Neuronal stem cell (in vitro differentiated cells): Measurements from ENCODE around the gene ZBTB49.

ENCODE experiments used
- DNase-seq: peaks from one replicate; pipeline ENCODE4 v3.0.0-alpha.2; 2013; ENCODE audit warnings: low spot score
- H2AFZ ChIP-seq: one replicate; pipeline ENCODE4 v1.6.1; 2013; ENCODE audit warnings: mild to moderate bottlenecking, low read length, inconsistent platforms
- H2AK5ac ChIP-seq: 2 replicates; pipeline ENCODE4 v1.6.1; 2013; ENCODE audit warnings: low read depth, mild to moderate bottlenecking, inconsistent platforms, low read length, moderate library complexity, mixed read lengths
- H2BK120ac ChIP-seq: 2 replicates; pipeline ENCODE4 v1.6.1; 2013; ENCODE audit warnings: low read depth, mild to moderate bottlenecking, inconsistent platforms, low read length, moderate library complexity, mixed read lengths
- H2BK12ac ChIP-seq: one replicate; pipeline ENCODE4 v1.6.1; 2013; ENCODE audit warnings: low read length, inconsistent platforms
- H2BK15ac ChIP-seq: 2 replicates; pipeline ENCODE4 v1.6.1; 2013; ENCODE audit warnings: mild to moderate bottlenecking, low read length, inconsistent platforms, mixed read lengths
- H2BK5ac ChIP-seq: one replicate; pipeline ENCODE4 v1.6.1; 2013; ENCODE audit warnings: inconsistent platforms, mild to moderate bottlenecking, low read length, moderate library complexity
- H3K14ac ChIP-seq: one replicate; pipeline ENCODE4 v1.6.1; 2013; ENCODE audit warnings: low read length, inconsistent platforms
- H3K18ac ChIP-seq: 2 replicates; pipeline ENCODE4 v1.6.1; 2013; ENCODE audit warnings: low read length, inconsistent platforms
- H3K23ac ChIP-seq: 2 replicates; pipeline ENCODE4 v1.6.1; 2013; ENCODE audit warnings: low read depth, mild to moderate bottlenecking, mixed read lengths, low read length, inconsistent platforms; ENCODE audit not compliant: poor library complexity
- H3K27ac ChIP-seq: replicated peaks from 3 replicates; pipeline ENCODE4 v1.5.1; 2013; ENCODE audit warnings: low read length, inconsistent platforms
- H3K27me3 ChIP-seq, 3 experiments: 2 replicates each; pipeline ENCODE4 v1.6.1; 2013; ENCODE audit warnings: low read length in 3 of 3, mild to moderate bottlenecking in 2 of 3, inconsistent platforms in 1 of 3, low read depth in 1 of 3, mixed read lengths in 1 of 3, moderate library complexity in 1 of 3; ENCODE audit not compliant: control insufficient read depth in 3 of 3, insufficient read depth in 3 of 3
- H3K36me3 ChIP-seq, 2 donors: replicated peaks in 1 of 2; 2 replicates each; pipeline ENCODE4 v1.6.1; 2013; ENCODE audit warnings: low read length in 2 of 2; ENCODE audit not compliant: control insufficient read depth in 2 of 2, insufficient read depth in 2 of 2
- H3K4ac ChIP-seq: 2 replicates; pipeline ENCODE4 v1.6.1; 2013; ENCODE audit warnings: inconsistent platforms, mild to moderate bottlenecking, low read length, moderate library complexity
- H3K4me1 ChIP-seq, 2 donors: 1 replicate in 1 of 2; 2 replicates in 1 of 2; pipeline ENCODE4 v1.6.1; 2013; ENCODE audit warnings: low read length in 2 of 2, low read depth in 1 of 2; ENCODE audit not compliant: control insufficient read depth in 2 of 2, insufficient read depth in 1 of 2
- H3K4me2 ChIP-seq: one replicate; pipeline ENCODE4 v1.6.1; 2013; ENCODE audit warnings: mild to moderate bottlenecking, low read length, inconsistent platforms; ENCODE audit not compliant: insufficient read depth, poor library complexity, severe bottlenecking
- H3K4me3 ChIP-seq, 2 donors: 2 replicates each; pipeline ENCODE4 v1.5.1; 2013; ENCODE audit warnings: low read length in 2 of 2, mild to moderate bottlenecking in 2 of 2, inconsistent platforms in 1 of 2, moderate library complexity in 1 of 2
- H3K79me1 ChIP-seq: one replicate; pipeline ENCODE4 v1.6.1; 2013; ENCODE audit warnings: low read depth, mild to moderate bottlenecking, inconsistent platforms, low read length, moderate library complexity
- H3K9ac ChIP-seq: one replicate; pipeline ENCODE4 v1.6.1; 2013; ENCODE audit warnings: mild to moderate bottlenecking, low read depth, low read length, inconsistent platforms; ENCODE audit not compliant: poor library complexity
- H3K9me3 ChIP-seq, 2 donors: replicated peaks in 1 of 2; 2 replicates each; pipeline versions ENCODE3 to v1.6.1; 2013; ENCODE audit warnings: low read length in 2 of 2, mild to moderate bottlenecking in 2 of 2, inconsistent platforms in 1 of 2, low read depth in 1 of 2, mixed read lengths in 1 of 2, moderate library complexity in 1 of 2; ENCODE audit not compliant: control insufficient read depth in 2 of 2, insufficient read depth in 1 of 2
- H4K8ac ChIP-seq: one replicate; pipeline ENCODE4 v1.6.1; 2013; ENCODE audit warnings: low read depth, mild to moderate bottlenecking, inconsistent platforms, low read length, moderate library complexity
- H4K91ac ChIP-seq: one replicate; pipeline ENCODE4 v1.6.1; 2013; ENCODE audit warnings: low read length, low read depth, mild to moderate bottlenecking, inconsistent platforms; ENCODE audit not compliant: poor library complexity
- WGBS, 2 donors: extraction: QIAGEN DNeasy Blood & Tissue Kit; methylation state at CpG; one replicate each; pipeline ENCODE4 v1.1.7; 2013; ENCODE audit warnings: missing lambda C conversion rate in 2 of 2, mixed read lengths in 1 of 2; ENCODE audit not compliant: insufficient read length in 2 of 2, insufficient replicate concordance in 1 of 2; ENCODE audit errors: extremely low coverage in 2 of 2; 5-methylcytosine and 5-hydroxymethylcytosine counted together

Gene ZBTB49

DNA sequence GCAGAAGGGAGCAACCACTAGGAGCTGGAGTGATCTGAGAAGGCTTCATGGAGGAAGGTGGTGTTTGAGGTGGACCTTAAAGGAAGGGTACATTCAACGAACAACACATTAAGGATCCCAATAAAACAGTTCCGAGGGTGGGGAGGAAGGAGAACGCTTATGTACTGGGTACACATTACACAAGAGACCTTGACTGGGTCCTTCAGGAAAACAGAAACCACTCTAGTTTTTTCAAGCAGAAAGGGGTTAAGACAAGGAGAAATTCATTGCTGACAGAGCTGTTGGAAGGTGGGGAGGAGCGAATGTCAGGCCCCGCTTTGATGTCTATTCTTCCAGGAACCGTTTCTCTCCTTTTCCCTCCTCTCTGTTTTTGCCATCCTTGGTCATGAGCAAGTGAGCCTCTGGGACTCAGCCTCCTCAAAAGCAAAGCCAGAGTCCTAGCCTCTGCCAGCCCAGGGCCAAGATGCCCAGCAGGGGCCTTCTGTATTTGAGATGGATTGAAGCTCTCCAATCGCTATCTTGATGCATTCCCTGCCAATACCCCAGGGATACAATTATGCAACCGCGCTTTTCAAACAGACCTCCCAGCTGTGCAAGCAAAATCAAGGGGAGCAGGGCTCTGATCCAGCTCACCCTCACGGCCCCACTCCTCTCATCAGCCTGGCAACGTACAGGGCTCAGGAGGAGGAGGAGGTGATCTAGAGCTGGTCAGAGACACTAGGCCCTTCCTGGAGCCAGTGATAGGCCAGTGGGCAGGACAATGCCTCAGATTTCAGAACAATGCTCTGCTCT is 48.4 kb downstream of the ZBTB49 start:
- H3K14ac ChIP-seq, result no peak overlapping the region
- no peak overlapping the region for H3K18ac ChIP-seq
- H2BK15ac ChIP-seq, result no peak overlapping the region
- peaks cover 0 to 18% (median 0%) of the 10 kb centered on the region in 3 experiments for H3K27me3 ChIP-seq
- no peak overlapping the region for H4K8ac ChIP-seq
- no peak overlapping the region for H3K23ac ChIP-seq
- no peak overlapping the region for H2BK12ac ChIP-seq
- H3K4me3 ChIP-seq, result no peak overlapping the region
- no peak overlapping the region for H2BK5ac ChIP-seq
- H2AK5ac ChIP-seq, result no peak overlapping the region
- H4K91ac ChIP-seq, result no peak overlapping the region
- no peaks in the 10 kb centered on the region for H3K9me3 ChIP-seq
- H3K79me1 ChIP-seq, result no peaks in the 10 kb centered on the region
- no peak overlapping the region for H2AFZ ChIP-seq
- H3K4me1 ChIP-seq, result no peaks in the 10 kb centered on the region
- H3K36me3 ChIP-seq, result no peaks in the 10 kb centered on the region
- H2BK120ac ChIP-seq, result no peak overlapping the region
- WGBS, 2 donors, result no CpG with 5 or more reads among the region's 11 CpGs
- H3K27ac ChIP-seq, result no peak overlapping the region
- no peak overlapping the region for H3K4me2 ChIP-seq
- H3K4ac ChIP-seq, result no peak overlapping the region
- H3K9ac ChIP-seq, result peak overlapping the region; percentile 18
- no peak for DNase-seq

DNA sequence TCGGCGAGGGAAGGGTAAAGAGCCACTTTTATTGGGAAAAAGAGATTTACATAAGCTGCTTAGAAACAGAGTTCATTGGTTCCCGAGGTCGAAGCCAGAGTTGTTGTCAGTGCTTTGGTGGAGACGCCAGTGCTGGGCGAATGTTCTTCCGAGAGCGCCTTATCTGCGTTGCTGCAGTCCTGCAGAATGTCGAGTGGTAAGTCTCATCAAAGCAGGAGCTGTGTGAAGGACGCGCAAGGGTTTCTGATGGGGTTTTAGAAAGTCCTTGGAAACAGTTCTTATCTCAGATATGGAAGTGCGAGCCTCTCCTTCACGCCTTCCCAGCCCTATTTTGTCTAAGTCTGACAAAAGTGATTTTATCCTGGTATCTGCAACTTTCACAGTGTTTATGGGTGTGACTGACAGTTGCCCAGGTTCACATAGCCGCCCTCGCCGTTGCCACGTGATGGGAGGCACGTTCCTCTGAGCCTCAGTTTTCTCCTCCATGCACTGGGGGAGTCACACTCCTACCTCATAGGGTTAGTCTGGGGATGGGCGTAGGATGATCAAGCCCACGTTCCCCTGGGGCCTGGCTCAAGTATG is 49.5 kb downstream of the ZBTB49 start:
- Histone ChIP-seq H2BK15ac (no peak overlapping the region), H3K79me1 (no peaks in the 10 kb centered on the region), H3K4ac (no peak overlapping the region), H3K9ac (no peak overlapping the region), H2AK5ac (peak overlapping the region; percentile 34), H4K8ac (no peak overlapping the region), H3K27ac (no peak overlapping the region), H3K4me3 (no peak overlapping the region), H4K91ac (no peak overlapping the region), H3K36me3 (no peaks in the 10 kb centered on the region), H3K23ac (no peak overlapping the region), H3K27me3 (peaks cover 0 to 18% (median 0%) of the 10 kb centered on the region in 3 experiments), H2AFZ (no peak overlapping the region), H3K14ac (no peak overlapping the region), H2BK12ac (no peak overlapping the region), H3K4me2 (no peak overlapping the region), H3K18ac (no peak overlapping the region), H2BK120ac (no peak overlapping the region), H3K9me3 (no peaks in the 10 kb centered on the region), H2BK5ac (no peak overlapping the region), H3K4me1 (no peaks in the 10 kb centered on the region)
- no CpG with 5 or more reads among the region's 21 CpGs for WGBS, 2 donors
- DNase-seq, result no peak

- H3K14ac ChIP-seq, result no peak overlapping the region
- peak overlapping the region; percentile 39 for H3K23ac ChIP-seq
- H3K9ac ChIP-seq, result no peak overlapping the region
- H2BK120ac ChIP-seq, result no peak overlapping the region
- no peak overlapping the region for H4K8ac ChIP-seq
- H2BK5ac ChIP-seq, result no peak overlapping the region
- no peak overlapping the region for H3K18ac ChIP-seq
- no peak overlapping the region for H3K4me2 ChIP-seq
- WGBS, 2 donors, result no CpG with 5 or more reads among the region's 9 CpGs
- H3K27me3 ChIP-seq, result peaks cover 0 to 18% (median 0%) of the 10 kb centered on the region in 3 experiments
- no peak overlapping the region for H2AK5ac ChIP-seq
- no peaks in the 10 kb centered on the region for H3K4me1 ChIP-seq
- H3K36me3 ChIP-seq, result no peaks in the 10 kb centered on the region
- no peak overlapping the region for H3K27ac ChIP-seq
- no peaks in the 10 kb centered on the region for H3K79me1 ChIP-seq
- no peak for DNase-seq
- H2BK15ac ChIP-seq, result no peak overlapping the region
- no peak overlapping the region for H3K4ac ChIP-seq
- no peak overlapping the region for H4K91ac ChIP-seq
- no peak overlapping the region for H2AFZ ChIP-seq
- H2BK12ac ChIP-seq, result no peak overlapping the region
- H3K9me3 ChIP-seq, result no peaks in the 10 kb centered on the region
- no peak overlapping the region for H3K4me3 ChIP-seq
Observed at GRCh38 chr4:4341861-4342650, 52.0 kb downstream of the ZBTB49 start.

DNA sequence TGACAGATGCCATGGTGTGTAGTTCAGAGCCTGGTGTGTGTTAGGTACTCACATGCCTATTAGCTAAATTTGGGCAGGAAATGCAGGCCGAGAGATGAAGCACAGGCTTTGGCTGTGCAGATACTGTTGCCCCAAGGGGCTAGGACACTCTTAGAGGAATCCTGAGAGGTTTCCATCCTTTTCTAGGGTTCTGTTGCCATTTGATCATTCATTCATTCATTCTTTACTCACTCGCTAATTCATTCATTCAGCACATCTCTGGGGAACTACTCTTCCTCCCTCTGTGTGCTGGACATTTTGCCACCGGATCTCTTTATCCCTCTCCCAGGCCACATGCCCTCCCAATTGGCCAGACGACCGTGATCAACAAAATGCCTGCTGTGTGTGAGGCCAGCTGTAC is 53.0 kb downstream of the ZBTB49 start:
- no peak overlapping the region for H2BK120ac ChIP-seq
- no peak overlapping the region for H2BK15ac ChIP-seq
- no peak for DNase-seq
- no peak overlapping the region for H2BK12ac ChIP-seq
- no peak overlapping the region for H4K91ac ChIP-seq
- H3K36me3 ChIP-seq, result no peaks in the 10 kb centered on the region
- H3K9ac ChIP-seq, result no peak overlapping the region
- no peak overlapping the region for H3K14ac ChIP-seq
- peaks cover 0 to 13% (median 0%) of the 10 kb centered on the region in 3 experiments for H3K27me3 ChIP-seq
- H3K23ac ChIP-seq, result no peak overlapping the region
- no CpG with 5 or more reads among the region's 5 CpGs for WGBS, 2 donors
- H3K27ac ChIP-seq, result no peak overlapping the region
- H3K4ac ChIP-seq, result no peak overlapping the region
- H3K4me3 ChIP-seq, result peak overlapping the region in 1 of 2 donors; percentile 47
- H3K79me1 ChIP-seq, result no peaks in the 10 kb centered on the region
- no peaks in the 10 kb centered on the region for H3K9me3 ChIP-seq
- no peak overlapping the region for H2AFZ ChIP-seq
- H2AK5ac ChIP-seq, result no peak overlapping the region
- no peak overlapping the region for H4K8ac ChIP-seq
- no peaks in the 10 kb centered on the region for H3K4me1 ChIP-seq
- H2BK5ac ChIP-seq, result no peak overlapping the region
- H3K4me2 ChIP-seq, result no peak overlapping the region
- no peak overlapping the region for H3K18ac ChIP-seq
